Activated naive CD4-positive, alpha-beta T cell (primary cell): ENCODE measurements around the gene TRIM37.
"Not testable (repeated sequence)": the region's sequence is repeated elsewhere in the genome, so short reads cannot be mapped to it uniquely, and the experiment has no call there.

ENCODE experiments used
- DNase-seq, 4 experiments: peaks; one replicate each; lab custom pipeline; 2025; lab: John Stamatoyannopoulos, UW

The TRIM37 gene

DNA sequence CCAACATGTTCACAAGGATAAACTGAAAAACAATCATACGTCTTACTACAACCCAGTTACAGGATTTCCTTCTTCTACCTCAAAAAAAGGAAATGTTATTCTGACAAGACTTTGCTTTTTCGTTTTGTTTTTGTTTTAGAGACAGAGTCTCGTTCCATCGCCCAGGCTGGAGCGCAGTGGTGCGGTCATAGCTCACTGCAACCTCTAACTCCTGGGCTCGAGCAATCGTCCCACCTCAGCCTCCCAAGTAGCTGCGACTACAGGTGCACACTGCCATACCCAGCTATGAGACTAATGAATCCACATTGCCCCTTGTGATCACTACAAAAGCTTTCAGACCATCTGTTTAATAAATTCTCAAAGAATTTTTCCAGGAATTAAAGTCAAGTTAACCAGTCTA, 8.8 kb upstream of the TRIM37 start:
- no peak for DNase-seq

GRCh38 chr17:59111539-59111938, 4.9 kb upstream of the TRIM37 start:
- DNase-seq, result no peak

GRCh38 chr17:59110973-59111372, 4.3 kb upstream of the TRIM37 start:
- DNase-seq, result no peak

DNA sequence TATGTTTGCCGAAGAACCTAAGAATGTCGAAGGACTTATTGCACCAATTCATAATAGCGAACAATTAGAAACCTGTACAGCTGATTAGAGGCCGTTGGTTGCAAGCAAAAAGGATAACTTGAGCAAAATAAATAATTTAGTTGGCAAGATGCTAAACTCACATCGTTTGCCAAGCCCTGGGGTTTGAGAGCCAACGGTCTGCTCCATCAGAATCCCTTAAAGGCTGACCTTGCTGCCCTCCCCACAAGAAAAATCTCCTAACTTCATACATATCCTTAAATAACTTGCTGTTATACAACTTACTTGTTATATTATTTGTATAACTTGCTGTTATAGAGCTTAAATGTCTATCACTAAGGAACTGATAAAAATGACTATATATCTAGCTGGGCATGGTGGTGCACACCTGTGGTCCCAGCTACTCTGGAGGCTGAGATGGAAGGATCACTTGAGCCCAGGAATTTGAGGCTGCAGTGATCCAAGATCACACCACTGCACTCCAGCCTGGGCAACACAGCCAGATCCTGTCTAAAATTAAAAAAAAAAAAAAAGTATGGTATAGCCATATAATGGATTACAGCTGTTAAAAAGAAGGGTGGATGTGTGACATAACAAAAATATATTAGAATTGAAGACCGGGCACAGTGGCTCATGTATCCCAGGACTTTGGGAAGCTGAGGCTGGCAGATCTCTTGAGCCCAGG, 1.9 kb upstream of the TRIM37 start:
- DNase-seq, result no peak

DNA sequence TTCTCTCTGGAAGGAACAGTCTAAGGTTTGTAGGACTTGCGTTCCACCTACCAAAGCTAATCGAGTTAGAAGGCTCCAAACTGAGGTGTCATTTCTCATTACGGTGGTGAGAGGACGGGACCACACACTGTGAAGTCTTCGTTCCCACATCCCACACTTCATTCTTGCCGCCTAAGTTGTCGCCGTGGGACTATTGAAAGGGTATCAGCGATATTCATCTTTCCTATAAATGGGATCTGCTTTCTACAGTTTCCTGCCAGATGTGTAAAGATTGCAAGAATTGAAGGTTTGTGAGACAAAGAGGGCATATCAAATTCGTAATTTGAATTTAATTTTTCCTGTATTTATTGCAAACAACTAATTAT, 608 bp upstream of the TRIM37 start:
- no peak for DNase-seq

DNA sequence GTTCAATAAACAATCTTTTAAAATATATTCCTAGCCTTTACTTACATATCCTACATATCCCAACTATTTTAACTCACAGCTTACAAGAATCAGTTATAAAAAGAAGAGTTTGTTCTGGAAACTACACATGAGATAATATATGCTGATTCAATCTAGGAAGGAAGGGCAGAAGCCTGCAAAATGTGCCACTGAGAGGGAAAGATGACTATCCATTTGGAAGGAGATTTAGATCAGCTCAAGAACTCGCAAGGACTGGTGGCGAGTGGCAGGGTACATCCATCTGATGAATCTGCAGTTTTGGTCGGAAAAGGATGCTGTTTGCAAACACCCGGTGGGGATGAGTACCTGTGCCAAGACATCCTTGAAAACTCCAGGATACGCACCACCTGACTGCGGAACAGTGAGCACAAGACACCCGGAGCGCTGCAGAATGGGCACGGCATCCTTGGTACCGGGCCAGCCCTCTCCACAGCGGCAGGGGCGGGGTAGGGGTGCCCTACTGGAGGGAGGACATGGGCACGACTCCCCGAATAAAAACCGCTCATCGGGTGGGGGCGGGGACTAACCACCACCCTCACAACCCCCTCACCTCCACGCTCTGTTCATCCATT, 723 bp downstream of the TRIM37 start:
- peak; percentile 13 to 71 (median 55) for DNase-seq

GRCh38 chr17:59101178-59101577, 5.5 kb downstream of the TRIM37 start:
- no peak for DNase-seq

GRCh38 chr17:59097876-59098275, 8.8 kb downstream of the TRIM37 start:
- no peak for DNase-seq

DNA sequence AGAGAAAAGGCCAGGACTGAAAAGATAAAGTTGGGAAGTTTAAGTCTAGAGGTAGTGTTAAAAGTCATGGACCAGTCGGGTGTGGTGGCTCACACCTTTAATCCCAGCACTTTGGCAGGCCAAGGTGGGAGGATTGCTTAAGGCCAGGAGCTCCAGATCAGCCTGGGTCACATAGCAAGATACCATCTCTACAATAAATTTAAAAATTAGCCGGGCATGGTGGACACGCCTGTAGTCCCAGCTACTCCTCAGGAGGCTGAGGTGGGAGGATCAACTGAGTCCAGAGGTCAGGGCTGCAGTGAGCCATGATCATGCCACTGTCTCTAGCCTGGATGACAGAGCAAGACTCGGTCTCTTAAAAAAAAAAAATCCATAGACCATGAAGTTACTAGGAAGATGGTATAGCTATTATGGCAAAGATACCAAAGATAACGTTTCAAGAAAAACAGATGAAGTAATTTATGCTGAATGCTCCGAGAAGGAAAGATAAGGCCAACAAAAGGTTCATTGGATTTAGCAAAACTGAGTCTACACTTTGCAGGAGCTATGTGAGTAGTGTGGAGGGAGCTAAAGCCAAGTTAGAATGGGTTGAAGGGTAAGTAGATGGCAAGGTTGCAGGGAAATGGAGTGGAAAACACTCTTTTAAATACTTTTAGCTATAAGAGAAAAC, 11.7 kb downstream of the TRIM37 start:
- DNase-seq, result no peak

DNA sequence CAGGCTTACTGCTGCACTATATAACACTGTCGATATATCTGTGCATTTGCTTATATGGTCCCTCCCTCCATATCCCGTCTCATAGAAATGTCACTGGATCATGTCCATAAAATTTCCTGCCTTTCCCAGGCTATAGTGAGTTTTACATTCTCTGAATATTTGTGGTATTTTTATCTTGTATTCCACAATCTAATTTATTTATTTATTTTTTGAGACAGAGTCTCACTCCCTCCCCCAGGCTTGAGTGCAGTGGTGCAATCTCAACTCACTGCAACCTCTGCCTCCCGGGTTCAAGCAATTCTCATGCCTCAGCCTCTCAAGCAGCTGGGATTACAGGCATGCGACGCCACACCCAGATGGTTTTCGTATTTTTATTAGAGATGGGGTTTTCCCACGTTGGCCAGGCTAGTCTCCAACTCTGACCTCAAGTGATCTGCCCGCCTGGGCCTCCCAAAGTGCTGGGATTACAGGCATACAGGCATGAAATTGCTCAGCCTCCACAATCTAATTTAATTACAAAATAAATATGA, 12.9 kb downstream of the TRIM37 start:
- no peak for DNase-seq

DNA sequence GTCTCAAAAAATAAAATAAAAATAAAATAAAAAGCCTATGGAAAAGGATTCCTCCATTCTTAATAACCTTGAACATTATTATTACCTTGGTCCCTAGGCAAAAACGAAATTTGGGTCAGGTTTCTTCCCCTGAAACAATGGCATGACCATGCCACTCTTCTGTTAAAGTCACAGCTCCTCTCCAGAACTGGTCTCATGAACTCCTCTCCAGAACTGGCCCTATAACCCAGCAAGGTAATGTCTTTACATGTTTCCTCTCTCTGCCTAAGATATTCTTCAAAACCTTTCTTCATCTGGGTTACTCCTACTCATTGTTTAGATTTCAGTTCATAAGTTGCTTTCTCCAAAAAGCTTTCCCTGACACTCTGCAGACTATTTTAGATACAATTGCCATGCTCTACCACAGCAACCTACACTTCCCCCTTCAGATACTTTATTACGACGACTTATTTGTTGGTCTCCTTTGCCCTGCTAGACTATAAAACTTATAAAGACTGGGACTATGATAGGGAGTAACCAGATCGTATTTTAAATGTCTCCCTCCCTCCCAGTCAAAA, 13.5 kb downstream of the TRIM37 start:
- DNase-seq, result no peak

DNA sequence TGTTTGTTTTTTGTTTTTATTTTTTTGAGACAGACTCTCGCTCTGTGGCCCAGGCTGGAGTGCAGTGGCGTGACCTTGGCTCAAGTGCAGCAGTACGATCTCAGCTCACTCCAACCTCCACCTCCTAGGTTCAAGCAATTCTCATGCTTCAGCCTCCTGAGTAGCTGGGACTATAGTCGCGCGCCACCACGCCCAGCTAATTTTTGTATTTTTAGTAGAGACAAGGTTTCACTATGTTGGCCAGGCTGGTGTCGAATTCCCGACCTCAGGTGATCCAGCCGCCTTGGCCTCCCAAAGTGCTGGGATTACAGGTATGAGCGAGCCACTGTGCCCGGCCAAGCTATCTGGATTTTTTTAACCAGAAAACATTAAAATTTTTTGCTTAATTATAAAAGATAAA, 16.1 kb downstream of the TRIM37 start:
- DNase-seq, result not testable (repeated sequence)

GRCh38 chr17:59084154-59084553, 22.5 kb downstream of the TRIM37 start:
- no peak for DNase-seq

GRCh38 chr17:59074494-59074893, 32.2 kb downstream of the TRIM37 start:
- DNase-seq, result no peak

GRCh38 chr17:59073972-59074371, 32.7 kb downstream of the TRIM37 start:
- no peak for DNase-seq

GRCh38 chr17:59069856-59070255, 36.8 kb downstream of the TRIM37 start:
- DNase-seq, result no peak

- no peak for DNase-seq
Observed at GRCh38 chr17:59067756-59068155, 38.9 kb downstream of the TRIM37 start.

DNA sequence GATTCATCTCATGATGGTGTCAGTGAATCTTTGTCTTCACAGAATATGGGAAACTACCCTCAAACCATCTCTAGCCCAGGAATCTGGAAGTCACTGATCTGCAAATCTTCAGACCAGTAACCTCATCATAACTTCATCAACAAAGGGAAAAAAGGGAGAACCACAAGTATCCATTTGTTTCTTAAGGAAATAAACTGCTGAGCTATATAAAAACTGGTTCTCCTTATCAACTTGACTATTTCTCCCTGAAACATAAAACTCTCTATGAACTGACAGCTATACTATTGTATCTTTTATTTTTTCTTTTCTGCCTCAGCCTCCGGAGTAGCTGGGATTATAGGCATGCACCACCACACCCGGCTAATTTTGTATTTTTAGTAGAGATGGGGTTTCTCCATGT, 39.3 kb downstream of the TRIM37 start:
- no peak for DNase-seq

DNA sequence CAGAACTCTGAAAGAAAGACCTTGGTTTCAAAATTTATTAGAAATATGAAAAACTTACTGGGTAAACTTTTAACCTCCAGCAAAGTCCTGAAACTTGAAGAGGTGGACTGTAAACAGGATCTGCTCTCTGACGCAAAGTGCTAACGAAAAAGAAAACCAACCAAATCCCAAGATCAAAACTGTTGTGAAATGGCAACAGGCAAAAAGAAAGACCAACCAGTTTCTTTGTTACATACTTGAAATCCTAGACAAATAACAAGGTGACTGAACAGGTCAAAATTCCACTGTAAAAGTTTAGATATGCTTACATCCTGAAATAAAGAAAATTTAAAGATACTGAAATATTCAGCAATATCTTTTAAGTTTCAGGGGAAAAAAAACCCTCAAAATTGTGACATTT, 44.2 kb downstream of the TRIM37 start:
- DNase-seq, result no peak

GRCh38 chr17:59056857-59057256, 49.8 kb downstream of the TRIM37 start:
- DNase-seq, result no peak

- no peak for DNase-seq
Observed at GRCh38 chr17:59049798-59050197, 56.9 kb downstream of the TRIM37 start.

- no peak for DNase-seq
Observed at GRCh38 chr17:59047616-59048015, 59.1 kb downstream of the TRIM37 start.

- DNase-seq, result no peak
Observed at GRCh38 chr17:59046192-59046591, 60.5 kb downstream of the TRIM37 start.
